NB4 (cell line): ENCODE results near the gene ARMC9.
A peak's percentile ranks its signal among the peaks of the same experiment; 100 is the strongest.
"Not testable (repeated sequence)": the region's sequence is repeated elsewhere in the genome, so short reads cannot be mapped to it uniquely, and the experiment has no call there.

ENCODE experiments used
- DNase-seq: peaks from one replicate; pipeline ENCODE4 v3.0.0; 2010; ENCODE audit warnings: low read depth
- H3K4me3 ChIP-seq: one replicate; pipeline ENCODE4 v1.5.1; 2011; ENCODE audit warnings: mild to moderate bottlenecking, low read depth, low read length, moderate library complexity
- MYC ChIP-seq: IDR thresholded peaks from 2 replicates; pipeline ENCODE4 v1.6.1; 2011; ENCODE audit warnings: low read depth, low read length
- POLR2A ChIP-seq: IDR thresholded peaks from 2 replicates; pipeline ENCODE4 v1.6.1; 2011; ENCODE audit warnings: mild to moderate bottlenecking; ENCODE audit not compliant: insufficient read length; ENCODE audit errors: extremely low read depth
- TF ChIP-seq, protein P1 (sequence below): IDR thresholded peaks from one replicate; pipeline ENCODE4 v1.5.1; 2012; ENCODE audit warnings: low read depth, low read length
- TF ChIP-seq, protein P2 (sequence below): IDR thresholded peaks from 2 replicates; pipeline ENCODE4 v1.6.1; 2011; ENCODE audit warnings: low read depth, low read length

Gene ARMC9

DNA sequence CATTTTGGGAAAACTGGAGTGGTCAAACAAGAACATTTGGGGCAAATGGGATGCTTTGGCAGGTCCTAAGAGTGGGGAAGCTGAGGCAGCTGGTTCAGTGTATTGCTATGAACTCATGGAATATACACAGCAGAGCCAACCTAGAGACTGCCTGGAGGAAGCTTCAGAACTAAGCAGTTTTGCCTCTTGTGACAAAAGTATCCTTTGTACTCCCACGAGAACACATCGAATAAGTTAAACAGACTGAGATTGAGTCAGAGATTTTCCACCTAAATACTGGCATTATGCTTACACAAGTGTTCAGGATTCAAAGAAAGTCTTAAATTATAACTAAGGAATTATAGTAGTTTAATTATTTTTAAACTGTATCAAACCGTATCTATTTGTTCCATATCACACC is 5.2 kb upstream of the ARMC9 start:
- H3K4me3 ChIP-seq, result no peak overlapping the region
- no peak for DNase-seq
- TF ChIP-seq, protein P1, sequence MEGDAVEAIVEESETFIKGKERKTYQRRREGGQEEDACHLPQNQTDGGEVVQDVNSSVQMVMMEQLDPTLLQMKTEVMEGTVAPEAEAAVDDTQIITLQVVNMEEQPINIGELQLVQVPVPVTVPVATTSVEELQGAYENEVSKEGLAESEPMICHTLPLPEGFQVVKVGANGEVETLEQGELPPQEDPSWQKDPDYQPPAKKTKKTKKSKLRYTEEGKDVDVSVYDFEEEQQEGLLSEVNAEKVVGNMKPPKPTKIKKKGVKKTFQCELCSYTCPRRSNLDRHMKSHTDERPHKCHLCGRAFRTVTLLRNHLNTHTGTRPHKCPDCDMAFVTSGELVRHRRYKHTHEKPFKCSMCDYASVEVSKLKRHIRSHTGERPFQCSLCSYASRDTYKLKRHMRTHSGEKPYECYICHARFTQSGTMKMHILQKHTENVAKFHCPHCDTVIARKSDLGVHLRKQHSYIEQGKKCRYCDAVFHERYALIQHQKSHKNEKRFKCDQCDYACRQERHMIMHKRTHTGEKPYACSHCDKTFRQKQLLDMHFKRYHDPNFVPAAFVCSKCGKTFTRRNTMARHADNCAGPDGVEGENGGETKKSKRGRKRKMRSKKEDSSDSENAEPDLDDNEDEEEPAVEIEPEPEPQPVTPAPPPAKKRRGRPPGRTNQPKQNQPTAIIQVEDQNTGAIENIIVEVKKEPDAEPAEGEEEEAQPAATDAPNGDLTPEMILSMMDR, result no peak
- TF ChIP-seq MYC (no peak), POLR2A (no peak)
- TF ChIP-seq, protein P2, sequence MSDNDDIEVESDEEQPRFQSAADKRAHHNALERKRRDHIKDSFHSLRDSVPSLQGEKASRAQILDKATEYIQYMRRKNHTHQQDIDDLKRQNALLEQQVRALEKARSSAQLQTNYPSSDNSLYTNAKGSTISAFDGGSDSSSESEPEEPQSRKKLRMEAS, result no peak

DNA sequence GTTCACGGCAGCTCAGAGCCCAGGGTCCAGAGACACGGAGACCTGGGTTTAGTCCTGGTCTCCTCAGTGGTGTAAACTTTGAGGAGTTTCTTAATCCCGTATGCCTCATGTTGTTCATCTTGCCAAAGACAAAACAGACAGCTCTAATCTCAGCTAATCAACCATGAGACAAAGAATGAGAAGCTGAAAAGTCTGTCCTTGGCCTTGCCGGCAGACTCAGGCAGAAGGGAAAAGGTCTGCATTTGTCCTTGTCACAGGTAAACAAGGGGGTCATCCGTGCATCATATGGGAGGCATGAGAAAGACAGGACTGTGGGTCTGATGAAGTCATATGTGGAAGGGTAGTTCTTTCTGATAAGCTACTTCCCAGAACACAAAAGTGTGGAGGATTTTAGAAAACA is 1.8 kb upstream of the ARMC9 start:
- TF ChIP-seq, protein P2, result no peak
- TF ChIP-seq, protein P1, result no peak
- TF ChIP-seq POLR2A, result no peak
- no peak for TF ChIP-seq MYC
- no peak overlapping the region for H3K4me3 ChIP-seq
- DNase-seq, result no peak

DNA sequence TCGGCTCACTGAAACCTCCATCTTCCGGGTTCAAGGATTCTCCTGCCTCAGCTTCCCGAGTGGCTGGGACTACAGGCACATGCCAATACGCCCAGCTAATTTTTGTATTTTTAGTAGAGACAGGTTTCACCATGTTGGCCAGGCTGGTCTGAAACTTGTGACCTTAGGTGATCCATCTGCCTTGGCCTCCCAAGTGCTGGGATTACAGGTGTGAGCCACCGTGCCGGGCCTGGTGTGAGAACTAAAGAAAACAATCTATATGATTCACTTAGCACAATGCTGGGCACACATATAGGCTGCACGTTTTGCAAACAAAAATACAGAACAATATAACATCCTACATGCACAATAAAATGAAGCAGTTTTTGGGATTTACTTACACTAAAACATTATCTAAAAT is 1.2 kb upstream of the ARMC9 start:
- not testable (repeated sequence) for H3K4me3 ChIP-seq, DNase-seq

DNA sequence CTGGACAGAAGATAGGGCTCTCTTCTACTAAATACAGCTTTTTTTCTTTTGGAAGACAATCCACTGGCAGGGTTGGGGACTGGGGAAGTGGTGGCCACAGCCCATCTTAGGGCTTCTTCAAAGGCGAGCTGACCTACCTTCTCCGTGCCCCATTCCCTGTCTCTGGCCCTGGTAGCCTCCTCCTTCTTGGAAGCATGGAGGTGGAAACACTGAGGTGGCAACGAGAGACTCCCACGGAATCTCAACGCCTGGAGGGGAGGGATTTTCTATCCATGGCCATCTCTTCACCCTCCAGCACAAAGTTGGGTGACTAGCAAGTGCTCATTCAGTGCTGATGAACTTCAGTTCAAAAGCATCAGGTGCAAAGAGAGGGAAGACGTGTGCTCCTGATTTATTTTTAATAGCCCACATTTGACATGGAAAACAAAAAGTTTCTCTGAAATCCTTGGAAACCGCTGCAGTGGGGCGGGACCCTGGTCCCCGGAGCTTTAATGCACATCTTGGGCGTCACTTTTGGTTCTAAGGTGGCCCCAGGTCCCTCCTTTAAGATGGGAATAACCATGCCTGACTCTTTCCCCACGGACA is 633 bp upstream of the ARMC9 start:
- peak overlapping the region; percentile 94 for H3K4me3 ChIP-seq
- TF ChIP-seq, protein P2, result no peak
- TF ChIP-seq, protein P1, result no peak
- TF ChIP-seq POLR2A, result no peak
- TF ChIP-seq MYC, result no peak
- no peak for DNase-seq

DNA sequence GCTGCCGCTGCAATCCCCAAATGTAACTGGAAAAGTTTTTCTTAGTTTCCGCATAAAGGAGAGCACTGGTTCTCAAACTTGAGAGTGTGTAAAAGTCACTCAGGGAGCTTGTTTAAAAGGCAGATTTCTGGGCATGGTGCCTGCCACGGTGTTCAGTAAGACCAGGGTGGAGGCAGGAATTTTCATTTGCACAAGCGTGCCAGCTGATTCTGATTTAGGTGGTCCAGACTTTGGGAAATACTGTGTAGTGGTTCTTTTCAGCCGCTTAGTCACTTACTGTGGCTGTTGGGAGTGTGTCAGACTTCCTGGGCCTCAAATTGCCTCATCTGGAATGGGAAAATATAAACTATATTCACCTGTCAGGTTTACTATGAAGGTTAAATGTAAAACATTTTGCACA is 788 bp downstream of the ARMC9 start:
- DNase-seq, result no peak
- peak overlapping the region; percentile 94 for H3K4me3 ChIP-seq
- TF ChIP-seq, protein P1, result no peak
- no peak for TF ChIP-seq MYC
- TF ChIP-seq, protein P2, result no peak
- TF ChIP-seq POLR2A, result no peak

DNA sequence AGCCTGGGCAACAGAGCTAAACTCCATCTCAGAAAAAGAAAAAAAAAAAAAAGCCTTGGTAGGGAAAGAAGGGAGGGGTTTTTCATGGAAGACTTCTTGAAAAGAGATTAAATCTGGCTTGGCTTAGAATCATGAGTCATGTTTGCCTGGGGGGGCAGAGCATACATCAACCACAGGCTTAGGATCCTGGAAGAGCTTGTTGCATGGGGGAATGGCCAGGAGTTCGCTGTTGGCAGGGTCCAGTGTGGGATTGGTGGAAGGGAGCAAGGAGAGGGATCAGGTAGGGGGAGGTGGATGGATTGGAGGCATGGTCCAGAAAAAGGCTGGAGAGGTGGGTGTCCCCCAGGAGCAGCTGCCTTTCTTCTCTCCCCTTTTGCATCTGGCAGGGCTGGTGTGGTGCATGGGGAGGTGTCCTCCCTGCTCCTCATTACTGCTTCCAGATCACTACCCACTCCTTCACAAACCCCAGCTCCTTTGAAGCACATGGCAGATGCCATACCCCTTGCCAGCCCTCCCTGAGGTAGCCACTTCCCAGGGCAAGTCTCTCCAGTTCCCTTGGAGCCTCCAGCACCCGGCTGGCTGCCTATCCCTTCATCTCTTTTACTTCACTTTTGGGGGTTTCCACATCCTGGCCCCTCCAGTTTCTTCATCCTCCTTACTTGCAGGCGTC is 2.5 kb downstream of the ARMC9 start:
- no peak overlapping the region for H3K4me3 ChIP-seq
- no peak for DNase-seq
- TF ChIP-seq, protein P2, result no peak
- TF ChIP-seq MYC (no peak), POLR2A (no peak)
